SK-N-SH (cell line): Measurements from ENCODE around the gene PSME2. TPM values are rescaled to one million over a fixed set of nuclear protein-coding genes. Genes with fewer than 3 reads are reported as not detected.

ENCODE experiments used
- CTCF ChIA-PET: fragments of 300-600, 350-600 bp; formaldehyde crosslinking; extraction: SDS; loops from one replicate; lab custom pipeline; 2021; lab: Yijun Ruan, JAX
- POLR2A ChIA-PET: fragments of 350-600 bp; sonication (Branson Sonifier 250); formaldehyde crosslinking; extraction: SDS; loops from one replicate; lab custom pipeline; 2020; ENCODE audit warnings: antibody characterized with exemption, inconsistent platforms; lab: Yijun Ruan, JAX
- DNase-seq: peaks from one replicate; pipeline ENCODE4 v3.0.0; 2012
- H2AFZ ChIP-seq: fragments of 200-600 bp; sonication (generic); 2 replicates; pipeline ENCODE4 v1.8.1; 2016; ENCODE audit warnings: antibody characterized with exemption, mild to moderate bottlenecking, low read depth
- H3F3A ChIP-seq: fragments of 200-600 bp; sonication (generic); replicated peaks from 2 replicates; pipeline ENCODE3; 2016; ENCODE audit warnings: antibody characterized with exemption, mild to moderate bottlenecking; ENCODE audit not compliant: insufficient read depth
- H3K27ac ChIP-seq, 2 experiments: fragments of 200-500 bp in 1 of 2; fragments of 200-600 bp in 1 of 2; sonication (Bioruptor generic) in 1 of 2; sonication (generic), shearing (Covaris generic) in 1 of 2; 2 replicates each; pipeline versions ENCODE4 v1.5.1 to v1.6.1; 2014 to 2016; ENCODE audit warnings: low read depth in 2 of 2, inconsistent platforms in 1 of 2, low read length in 1 of 2, mild to moderate bottlenecking in 1 of 2, mixed read lengths in 1 of 2
- H3K27me3 ChIP-seq: fragments of 200-600 bp; sonication (generic), shearing (Covaris generic); 2 replicates; pipeline ENCODE4 v1.6.1; 2016; ENCODE audit warnings: mixed run types; ENCODE audit not compliant: insufficient read depth
- H3K36me3 ChIP-seq, 2 experiments: fragments of 200-500 bp in 1 of 2; fragments of 200-600 bp in 1 of 2; sonication (Bioruptor generic) in 1 of 2; sonication (generic) in 1 of 2; replicated peaks in 1 of 2; 2 replicates each; pipeline versions ENCODE3 to v1.5.1; 2014 to 2016; ENCODE audit warnings: low read length in 1 of 2, mild to moderate bottlenecking in 1 of 2; ENCODE audit not compliant: insufficient read depth in 2 of 2, control insufficient read depth in 1 of 2
- H3K4me1 ChIP-seq, 2 experiments: fragments of 200-500 bp in 1 of 2; fragments of 200-600 bp in 1 of 2; sonication (Bioruptor generic) in 1 of 2; sonication (generic), shearing (Covaris generic) in 1 of 2; 2 replicates each; pipeline versions ENCODE4 v1.5.1 to v1.6.1; 2014 to 2016; ENCODE audit warnings: low read depth in 1 of 2, low read length in 1 of 2, mixed run types in 1 of 2; ENCODE audit not compliant: insufficient read depth in 2 of 2, control insufficient read depth in 1 of 2
- H3K4me2 ChIP-seq: fragments of 200-600 bp; sonication (generic), shearing (Covaris generic); 2 replicates; pipeline ENCODE4 v1.6.1; 2017; ENCODE audit warnings: mixed run types
- H3K4me3 ChIP-seq, 2 experiments: fragments of 200-500 bp in 1 of 2; fragments of 200-600 bp in 1 of 2; sonication (Bioruptor generic) in 1 of 2; sonication (generic), shearing (Covaris generic) in 1 of 2; 2 replicates each; pipeline versions ENCODE4 v1.5.1 to v1.8.1; 2014 to 2016; ENCODE audit warnings: low read depth in 2 of 2, inconsistent platforms in 1 of 2, low read length in 1 of 2, mild to moderate bottlenecking in 1 of 2, mixed read lengths in 1 of 2, moderate library complexity in 1 of 2
- H3K79me2 ChIP-seq: fragments of 200-600 bp; sonication (generic); 2 replicates; pipeline ENCODE4 v1.8.1; 2017; ENCODE audit warnings: mild to moderate bottlenecking; ENCODE audit not compliant: insufficient read depth
- H3K9ac ChIP-seq: fragments of 200-600 bp; sonication (generic); 2 replicates; pipeline ENCODE4 v1.6.1; 2017; ENCODE audit warnings: mixed run types
- H3K9me2 ChIP-seq: fragments of 200-600 bp; sonication (generic); 2 replicates; pipeline ENCODE4 v1.6.1; 2017; ENCODE audit warnings: mixed run types
- H3K9me3 ChIP-seq: fragments of 200-600 bp; sonication (generic); 2 replicates; pipeline ENCODE4 v1.6.1; 2017; ENCODE audit warnings: mixed run types, mild to moderate bottlenecking, moderate library complexity
- H4K20me1 ChIP-seq: fragments of 200-600 bp; sonication (generic); 2 replicates; pipeline ENCODE4 v1.6.1; 2017; ENCODE audit warnings: mild to moderate bottlenecking, mixed run types; ENCODE audit not compliant: insufficient read depth
- RCOR1 ChIP-seq: fragments of 150-350 bp; IDR thresholded peaks from 2 replicates; pipeline ENCODE4 v1.6.1; 2017; ENCODE audit warnings: antibody characterized with exemption, low read length
- RFX5 ChIP-seq: IDR thresholded peaks from 2 replicates; pipeline ENCODE4 v1.6.1; 2012; ENCODE audit warnings: mild to moderate bottlenecking, improper control_type of control experiment, low read length
- WGBS: methylation state at CpG from one replicate; pipeline ENCODE4 v1.1.6; 2017; ENCODE audit warnings: low lambda C conversion rate; 5-methylcytosine and 5-hydroxymethylcytosine counted together
- polyA plus RNA-seq, 3 experiments: library from polyadenylated mRNA; depleted of rRNA; stranded (reverse); fragments of >200 nt; gene quantifications; 2 replicates each; pipeline ENCODE4 v1.2.3, GENCODE V29; 2012
- TF ChIP-seq, protein P1 (sequence below): IDR thresholded peaks from 2 replicates; pipeline ENCODE4 v1.4.0; 2012; ENCODE audit warnings: low read depth, borderline replicate concordance
- TF ChIP-seq, protein P2 (sequence below): IDR thresholded peaks from 2 replicates; pipeline ENCODE4 v1.6.1; 2012; ENCODE audit warnings: mild to moderate bottlenecking, low read depth, low read length, moderate library complexity
- TF ChIP-seq, protein P3 (sequence below): fragments of 200-600 bp; sonication (generic); IDR thresholded peaks from 2 replicates; pipeline ENCODE4 v1.6.1; 2017; ENCODE audit warnings: antibody characterized with exemption, mild to moderate bottlenecking, moderate library complexity

The PSME2 gene
- polyA plus RNA-seq, 1 of the 3 experiments (the other 2 are of a cell fraction): 147 TPM

- Histone ChIP-seq H3F3A (peaks cover 17% of the 10 kb centered on the region), H4K20me1 (peaks cover 4% of the 10 kb centered on the region; the same call in 1 of the 2 replicates), H3K4me1 (peaks cover 4 to 22% of the 10 kb centered on the region in 2 experiments; a peak in 1 of 4 replicates), H3K27ac (peak overlapping the region; percentile 46 to 71; a peak in 3 of 4 replicates), H3K9ac (no peak overlapping the region), H3K79me2 (peaks cover 23% of the 10 kb centered on the region), H3K4me2 (peak overlapping the region; percentile 97; the same call in 1 of the 2 replicates), H3K9me2 (no peaks in the 10 kb centered on the region), H3K27me3 (no peaks in the 10 kb centered on the region), H2AFZ (no peak overlapping the region), H3K9me3 (no peaks in the 10 kb centered on the region), H3K4me3 (no peak overlapping the region), H3K36me3 (peaks cover 35 to 61% of the 10 kb centered on the region in 2 experiments)
- ChIA-PET CTCF (interaction anchor here (0.8 to 3.5 kb wide), 33 partner anchors 10 to 136 kb away, joined by 3 to 38 read pairs (median 5); partner anchors contain the start of genes CARMIL3, CPNE6, DCAF11 and EMC9), POLR2A (interaction anchor here (0.8 to 5.2 kb wide), 11 partner anchors 12 to 65 kb away, joined by 3 to 50 read pairs (median 5); partner anchors contain the start of genes DCAF11, EMC9, IPO4 and NRL)
- TF ChIP-seq RFX5 (no peak), RCOR1 (no peak)
- TF ChIP-seq, protein P1, sequence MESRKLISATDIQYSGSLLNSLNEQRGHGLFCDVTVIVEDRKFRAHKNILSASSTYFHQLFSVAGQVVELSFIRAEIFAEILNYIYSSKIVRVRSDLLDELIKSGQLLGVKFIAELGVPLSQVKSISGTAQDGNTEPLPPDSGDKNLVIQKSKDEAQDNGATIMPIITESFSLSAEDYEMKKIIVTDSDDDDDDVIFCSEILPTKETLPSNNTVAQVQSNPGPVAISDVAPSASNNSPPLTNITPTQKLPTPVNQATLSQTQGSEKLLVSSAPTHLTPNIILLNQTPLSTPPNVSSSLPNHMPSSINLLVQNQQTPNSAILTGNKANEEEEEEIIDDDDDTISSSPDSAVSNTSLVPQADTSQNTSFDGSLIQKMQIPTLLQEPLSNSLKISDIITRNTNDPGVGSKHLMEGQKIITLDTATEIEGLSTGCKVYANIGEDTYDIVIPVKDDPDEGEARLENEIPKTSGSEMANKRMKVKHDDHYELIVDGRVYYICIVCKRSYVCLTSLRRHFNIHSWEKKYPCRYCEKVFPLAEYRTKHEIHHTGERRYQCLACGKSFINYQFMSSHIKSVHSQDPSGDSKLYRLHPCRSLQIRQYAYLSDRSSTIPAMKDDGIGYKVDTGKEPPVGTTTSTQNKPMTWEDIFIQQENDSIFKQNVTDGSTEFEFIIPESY: no peak
- TF ChIP-seq, protein P2, sequence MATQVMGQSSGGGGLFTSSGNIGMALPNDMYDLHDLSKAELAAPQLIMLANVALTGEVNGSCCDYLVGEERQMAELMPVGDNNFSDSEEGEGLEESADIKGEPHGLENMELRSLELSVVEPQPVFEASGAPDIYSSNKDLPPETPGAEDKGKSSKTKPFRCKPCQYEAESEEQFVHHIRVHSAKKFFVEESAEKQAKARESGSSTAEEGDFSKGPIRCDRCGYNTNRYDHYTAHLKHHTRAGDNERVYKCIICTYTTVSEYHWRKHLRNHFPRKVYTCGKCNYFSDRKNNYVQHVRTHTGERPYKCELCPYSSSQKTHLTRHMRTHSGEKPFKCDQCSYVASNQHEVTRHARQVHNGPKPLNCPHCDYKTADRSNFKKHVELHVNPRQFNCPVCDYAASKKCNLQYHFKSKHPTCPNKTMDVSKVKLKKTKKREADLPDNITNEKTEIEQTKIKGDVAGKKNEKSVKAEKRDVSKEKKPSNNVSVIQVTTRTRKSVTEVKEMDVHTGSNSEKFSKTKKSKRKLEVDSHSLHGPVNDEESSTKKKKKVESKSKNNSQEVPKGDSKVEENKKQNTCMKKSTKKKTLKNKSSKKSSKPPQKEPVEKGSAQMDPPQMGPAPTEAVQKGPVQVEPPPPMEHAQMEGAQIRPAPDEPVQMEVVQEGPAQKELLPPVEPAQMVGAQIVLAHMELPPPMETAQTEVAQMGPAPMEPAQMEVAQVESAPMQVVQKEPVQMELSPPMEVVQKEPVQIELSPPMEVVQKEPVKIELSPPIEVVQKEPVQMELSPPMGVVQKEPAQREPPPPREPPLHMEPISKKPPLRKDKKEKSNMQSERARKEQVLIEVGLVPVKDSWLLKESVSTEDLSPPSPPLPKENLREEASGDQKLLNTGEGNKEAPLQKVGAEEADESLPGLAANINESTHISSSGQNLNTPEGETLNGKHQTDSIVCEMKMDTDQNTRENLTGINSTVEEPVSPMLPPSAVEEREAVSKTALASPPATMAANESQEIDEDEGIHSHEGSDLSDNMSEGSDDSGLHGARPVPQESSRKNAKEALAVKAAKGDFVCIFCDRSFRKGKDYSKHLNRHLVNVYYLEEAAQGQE: no peak
- TF ChIP-seq, protein P3, sequence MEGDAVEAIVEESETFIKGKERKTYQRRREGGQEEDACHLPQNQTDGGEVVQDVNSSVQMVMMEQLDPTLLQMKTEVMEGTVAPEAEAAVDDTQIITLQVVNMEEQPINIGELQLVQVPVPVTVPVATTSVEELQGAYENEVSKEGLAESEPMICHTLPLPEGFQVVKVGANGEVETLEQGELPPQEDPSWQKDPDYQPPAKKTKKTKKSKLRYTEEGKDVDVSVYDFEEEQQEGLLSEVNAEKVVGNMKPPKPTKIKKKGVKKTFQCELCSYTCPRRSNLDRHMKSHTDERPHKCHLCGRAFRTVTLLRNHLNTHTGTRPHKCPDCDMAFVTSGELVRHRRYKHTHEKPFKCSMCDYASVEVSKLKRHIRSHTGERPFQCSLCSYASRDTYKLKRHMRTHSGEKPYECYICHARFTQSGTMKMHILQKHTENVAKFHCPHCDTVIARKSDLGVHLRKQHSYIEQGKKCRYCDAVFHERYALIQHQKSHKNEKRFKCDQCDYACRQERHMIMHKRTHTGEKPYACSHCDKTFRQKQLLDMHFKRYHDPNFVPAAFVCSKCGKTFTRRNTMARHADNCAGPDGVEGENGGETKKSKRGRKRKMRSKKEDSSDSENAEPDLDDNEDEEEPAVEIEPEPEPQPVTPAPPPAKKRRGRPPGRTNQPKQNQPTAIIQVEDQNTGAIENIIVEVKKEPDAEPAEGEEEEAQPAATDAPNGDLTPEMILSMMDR: no peak
- no peak for DNase-seq
- WGBS: 92% methylated on average over 4 of the region's 4 CpGs
These were observed 14.1 kb upstream of the PSME2 start for GRCh38 chr14:24160499-24160849.
